HepG2 (cell line): ENCODE measurements around the gene SAMD10. TPM values are rescaled to one million over a fixed set of nuclear protein-coding genes. Genes with fewer than 3 reads are reported as not detected.

ENCODE experiments used
- AHR ChIP-seq: IDR thresholded peaks from 2 replicates; pipeline ENCODE4 v1.6.1; 2018; ENCODE audit warnings: missing genetic modification reagents, missing compliant biosample characterization
- FLYWCH1 ChIP-seq: sonication (generic); formaldehyde crosslinking; IDR thresholded peaks from 2 replicates; pipeline ENCODE4 v1.8.1; 2023; ENCODE audit warnings: mild to moderate bottlenecking, missing genetic modification reagents
- FOXA1 ChIP-seq, 2 experiments: fragments of 450-650 bp in 1 of 2; sonication (generic) in 1 of 2; formaldehyde crosslinking in 1 of 2; IDR thresholded peaks; 2 replicates each; pipeline versions ENCODE4 v1.4.0 to v1.6.1; 2016 to 2020; ENCODE audit warnings: missing genetic modification reagents in 1 of 2
- FOXO1 ChIP-seq: sonication (generic); formaldehyde crosslinking; IDR thresholded peaks from 2 replicates; pipeline ENCODE4 v1.4.0; 2020; ENCODE audit warnings: missing genetic modification reagents
- GTF3A ChIP-seq: sonication (generic); formaldehyde crosslinking; conservative IDR thresholded peaks from 2 replicates; pipeline ENCODE4 v1.4.0; 2020; ENCODE audit warnings: mild to moderate bottlenecking, missing genetic modification reagents
- KAT7 ChIP-seq: IDR thresholded peaks from 2 replicates; pipeline ENCODE4 v1.6.1; 2018; ENCODE audit warnings: borderline replicate concordance, missing compliant biosample characterization
- KLF13 ChIP-seq: sonication (generic); formaldehyde crosslinking; IDR thresholded peaks from 2 replicates; pipeline ENCODE4 v1.4.0; 2020; ENCODE audit warnings: mild to moderate bottlenecking, missing genetic modification reagents
- SIX4 ChIP-seq: sonication (generic); formaldehyde crosslinking; IDR thresholded peaks from 2 replicates; pipeline ENCODE4 v1.4.0; 2020; ENCODE audit warnings: missing genetic modification reagents
- SNAPC4 ChIP-seq: sonication (generic); formaldehyde crosslinking; IDR thresholded peaks from 2 replicates; pipeline ENCODE4 v1.4.0; 2020; ENCODE audit warnings: mild to moderate bottlenecking, missing genetic modification reagents
- SOX5 ChIP-seq: IDR thresholded peaks from 2 replicates; pipeline ENCODE4 v1.6.1; 2016; ENCODE audit warnings: borderline replicate concordance
- TAF1 ChIP-seq: sonication (generic); formaldehyde crosslinking; IDR thresholded peaks from 2 replicates; pipeline ENCODE4 v1.4.0; 2020; ENCODE audit warnings: missing genetic modification reagents
- TAF15 ChIP-seq: fragments of 200-400 bp; formaldehyde crosslinking; IDR thresholded peaks from one replicate; pipeline ENCODE4 v1.6.1; 2018; ENCODE audit warnings: mild to moderate bottlenecking, low read depth, low read length; ENCODE audit not compliant: poor library complexity, severe bottlenecking
- THAP8 ChIP-seq: sonication (generic); formaldehyde crosslinking; IDR thresholded peaks from 2 replicates; pipeline ENCODE4 v1.5.1; 2020; ENCODE audit warnings: missing genetic modification reagents, mild to moderate bottlenecking, borderline replicate concordance
- ZNF225 ChIP-seq: sonication (generic); formaldehyde crosslinking; IDR thresholded peaks from 2 replicates; pipeline ENCODE4 v1.4.0; 2020; ENCODE audit warnings: mild to moderate bottlenecking, missing genetic modification reagents
- ZNF230 ChIP-seq: sonication (generic); formaldehyde crosslinking; IDR thresholded peaks from 2 replicates; pipeline ENCODE4 v1.4.0; 2020; ENCODE audit warnings: mild to moderate bottlenecking, missing genetic modification reagents
- ZNF451 ChIP-seq: sonication (generic); formaldehyde crosslinking; IDR thresholded peaks from 2 replicates; pipeline ENCODE4 v1.5.0; 2020; ENCODE audit warnings: mild to moderate bottlenecking, missing genetic modification reagents
- ZNF468 ChIP-seq: sonication (generic); formaldehyde crosslinking; IDR thresholded peaks from 2 replicates; pipeline ENCODE4 v1.8.0; 2022; ENCODE audit warnings: mild to moderate bottlenecking, moderate library complexity, missing genetic modification reagents
- ZNF781 ChIP-seq: sonication (generic); formaldehyde crosslinking; IDR thresholded peaks from 2 replicates; pipeline ENCODE4 v1.5.1; 2020; ENCODE audit warnings: borderline replicate concordance, mild to moderate bottlenecking, missing genetic modification reagents; ENCODE audit errors: not compliant biosample characterization
- ZNF816 ChIP-seq: sonication (generic); formaldehyde crosslinking; IDR thresholded peaks from 2 replicates; pipeline ENCODE4 v1.8.0; 2022; ENCODE audit warnings: missing genetic modification reagents, mild to moderate bottlenecking, borderline replicate concordance
- ZNF878 ChIP-seq: sonication (generic); formaldehyde crosslinking; IDR thresholded peaks from 2 replicates; pipeline ENCODE4 v1.8.1; 2023; ENCODE audit warnings: mild to moderate bottlenecking, missing genetic modification reagents, moderate library complexity
- ZNF883 ChIP-seq: sonication (generic); formaldehyde crosslinking; IDR thresholded peaks from 2 replicates; pipeline ENCODE4 v1.5.1; 2020; ENCODE audit warnings: mild to moderate bottlenecking, missing genetic modification reagents; ENCODE audit errors: not compliant biosample characterization
- polyA plus RNA-seq, 8 experiments: library from polyadenylated mRNA; depleted of rRNA in 3 of 8; stranded (reverse) in 7 of 8; unstranded in 1 of 8; fragments of >200 nt; fragmentation: Illumina TruSeq in 4 of 8; extraction: Trizol in 4 of 8; gene quantifications; 2 replicates each; pipeline versions ENCODE4 v1.2.1 to v1.2.3, GENCODE V29; 2011 to 2016; ENCODE audit warnings: low read depth in 4 of 8, missing spikeins in 1 of 8, mixed read lengths in 1 of 8; ENCODE audit not compliant: insufficient read depth in 1 of 8
- total RNA-seq, 5 experiments: library from RNA; depleted of rRNA; stranded (reverse); fragments of >200 nt; fragmentation: Illumina TruSeq; extraction: Trizol; gene quantifications; 2 replicates each; pipeline ENCODE4 v1.2.3, GENCODE V29; 2016; ENCODE audit warnings: low read depth in 1 of 5
- TF ChIP-seq, protein P1 (sequence below): sonication (generic); formaldehyde crosslinking; IDR thresholded peaks from 2 replicates; pipeline ENCODE4 v1.4.0; 2020; ENCODE audit warnings: missing genetic modification reagents

SAMD10 gene
- total and polyA plus RNA-seq, 2 of the 13 experiments (the other 11 are each of a cell fraction or from before 2014, with no cell fraction given): 6.1 to 11.0 TPM

GRCh38 chr20:63973636-63974401, 5.6 kb downstream of the SAMD10 start (continued):
- peak; percentile 95 for TF ChIP-seq ZNF225
- TF ChIP-seq ZNF816 (CRISPR knock-in tag): no peak
- TF ChIP-seq GTF3A (CRISPR knock-in tag): 0 out of 2 replicates have a peak, but pooled peaks have one; percentile 43
- TF ChIP-seq AHR (CRISPR knock-in tag): peak; percentile 90
- peak; percentile 80 for TF ChIP-seq FOXO1
- TF ChIP-seq TAF15: peak; percentile 98
- TF ChIP-seq SOX5 (CRISPR knock-in tag): peak; percentile 75
- TF ChIP-seq FLYWCH1 (CRISPR knock-in tag): no peak
- peak; percentile 69; the same call in 1 of the 2 replicates for TF ChIP-seq ZNF451
- 0 out of 2 replicates have a peak, but pooled peaks have one; percentile 24 for TF ChIP-seq SIX4 (CRISPR knock-in tag)
- TF ChIP-seq, protein P1, sequence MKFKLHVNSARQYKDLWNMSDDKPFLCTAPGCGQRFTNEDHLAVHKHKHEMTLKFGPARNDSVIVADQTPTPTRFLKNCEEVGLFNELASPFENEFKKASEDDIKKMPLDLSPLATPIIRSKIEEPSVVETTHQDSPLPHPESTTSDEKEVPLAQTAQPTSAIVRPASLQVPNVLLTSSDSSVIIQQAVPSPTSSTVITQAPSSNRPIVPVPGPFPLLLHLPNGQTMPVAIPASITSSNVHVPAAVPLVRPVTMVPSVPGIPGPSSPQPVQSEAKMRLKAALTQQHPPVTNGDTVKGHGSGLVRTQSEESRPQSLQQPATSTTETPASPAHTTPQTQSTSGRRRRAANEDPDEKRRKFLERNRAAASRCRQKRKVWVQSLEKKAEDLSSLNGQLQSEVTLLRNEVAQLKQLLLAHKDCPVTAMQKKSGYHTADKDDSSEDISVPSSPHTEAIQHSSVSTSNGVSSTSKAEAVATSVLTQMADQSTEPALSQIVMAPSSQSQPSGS (CRISPR knock-in tag): peak; percentile 73; the same call in 1 of the 2 replicates
- no peak for TF ChIP-seq ZNF468 (CRISPR knock-in tag)
- no peak for TF ChIP-seq ZNF878 (CRISPR knock-in tag)
- 0 out of 2 replicates have a peak, but pooled peaks have one; percentile 68 for TF ChIP-seq THAP8 (CRISPR knock-in tag)
- peak; percentile 94 for TF ChIP-seq KAT7
- TF ChIP-seq KLF13 (CRISPR knock-in tag): peak; percentile 40; the same call in 1 of the 2 replicates
- TF ChIP-seq TAF1 (CRISPR knock-in tag): peak; percentile 55
- TF ChIP-seq FOXA1 (IDR thresholded peaks at IDR 0.05): no peak
- TF ChIP-seq FOXA1 (CRISPR knock-in tag; IDR thresholded peaks at IDR 0.05): 0 out of 2 replicates have a peak, but pooled peaks have one; percentile 41
- TF ChIP-seq ZNF781 (CRISPR knock-in tag): peak; percentile 86
- peak; percentile 99 for TF ChIP-seq ZNF230
- TF ChIP-seq SNAPC4 (CRISPR knock-in tag): peak; percentile 78; the same call in 1 of the 2 replicates
- TF ChIP-seq ZNF883 (CRISPR knock-in tag): peak; percentile 83
